Thyroid gland (tissue), 4 donors: ENCODE results near the gene WDR37.

Experiments
- POLR2A ChIP-seq, 2 donors: fragments of 450-650 bp; IDR thresholded peaks; one replicate each; pipeline ENCODE4 v1.6.1; 2017; ENCODE audit warnings: antibody characterized with exemption in 2 of 2, mild to moderate bottlenecking in 2 of 2, moderate library complexity in 1 of 2
- TF ChIP-seq, protein P1 (sequence below), 6 experiments: fragments of 200-600 bp in 3 of 6; fragments of 450-650 bp in 3 of 6; sonication (generic) in 3 of 6; IDR thresholded peaks; one replicate each; pipeline ENCODE4 v1.5.1; 2016 to 2019; ENCODE audit warnings: antibody characterized with exemption in 6 of 6, mild to moderate bottlenecking in 2 of 6, inconsistent platforms in 1 of 6, moderate library complexity in 1 of 6

GRCh38 chr10:1094112-1095057 lies 38.2 kb downstream of the WDR37 start:
- TF ChIP-seq, protein P1, sequence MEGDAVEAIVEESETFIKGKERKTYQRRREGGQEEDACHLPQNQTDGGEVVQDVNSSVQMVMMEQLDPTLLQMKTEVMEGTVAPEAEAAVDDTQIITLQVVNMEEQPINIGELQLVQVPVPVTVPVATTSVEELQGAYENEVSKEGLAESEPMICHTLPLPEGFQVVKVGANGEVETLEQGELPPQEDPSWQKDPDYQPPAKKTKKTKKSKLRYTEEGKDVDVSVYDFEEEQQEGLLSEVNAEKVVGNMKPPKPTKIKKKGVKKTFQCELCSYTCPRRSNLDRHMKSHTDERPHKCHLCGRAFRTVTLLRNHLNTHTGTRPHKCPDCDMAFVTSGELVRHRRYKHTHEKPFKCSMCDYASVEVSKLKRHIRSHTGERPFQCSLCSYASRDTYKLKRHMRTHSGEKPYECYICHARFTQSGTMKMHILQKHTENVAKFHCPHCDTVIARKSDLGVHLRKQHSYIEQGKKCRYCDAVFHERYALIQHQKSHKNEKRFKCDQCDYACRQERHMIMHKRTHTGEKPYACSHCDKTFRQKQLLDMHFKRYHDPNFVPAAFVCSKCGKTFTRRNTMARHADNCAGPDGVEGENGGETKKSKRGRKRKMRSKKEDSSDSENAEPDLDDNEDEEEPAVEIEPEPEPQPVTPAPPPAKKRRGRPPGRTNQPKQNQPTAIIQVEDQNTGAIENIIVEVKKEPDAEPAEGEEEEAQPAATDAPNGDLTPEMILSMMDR (IDR thresholded peaks at IDR 0.05), result no peak
- no peak for TF ChIP-seq POLR2A (IDR thresholded peaks at IDR 0.05)
